ENCODE results near the gene EIF4E2. TPM values are rescaled to one million over a fixed set of nuclear protein-coding genes. Genes with fewer than 3 reads are reported as not detected.
"Not testable (repeated sequence)": the region's sequence is repeated elsewhere in the genome, so short reads cannot be mapped to it uniquely, and the experiment has no call there.

EIF4E2 gene
- total RNA-seq, 1 donor from 2014 or later = 112 TPM

- H3K9ac ChIP-seq (ENCODE audit: low read length) = no peak overlapping the region
- FAIRE-seq = no peak
- Mint-ChIP-seq H3K27ac (ENCODE audit: unreplicated experiment) (no peak overlapping the region), H3K9me3 (ENCODE audit: unreplicated experiment) (no peaks in the 10 kb centered on the region), H3K27me3 (ENCODE audit: low read depth, unreplicated experiment) (peaks cover 36% of the 10 kb centered on the region), H3K4me1 (ENCODE audit: low read depth, unreplicated experiment) (peaks cover 4% of the 10 kb centered on the region), H3K4me3 (ENCODE audit: unreplicated experiment) (no peak overlapping the region), H3K36me3 (ENCODE audit: low read depth, unreplicated experiment) (no peaks in the 10 kb centered on the region)
- TF ChIP-seq, protein P1, sequence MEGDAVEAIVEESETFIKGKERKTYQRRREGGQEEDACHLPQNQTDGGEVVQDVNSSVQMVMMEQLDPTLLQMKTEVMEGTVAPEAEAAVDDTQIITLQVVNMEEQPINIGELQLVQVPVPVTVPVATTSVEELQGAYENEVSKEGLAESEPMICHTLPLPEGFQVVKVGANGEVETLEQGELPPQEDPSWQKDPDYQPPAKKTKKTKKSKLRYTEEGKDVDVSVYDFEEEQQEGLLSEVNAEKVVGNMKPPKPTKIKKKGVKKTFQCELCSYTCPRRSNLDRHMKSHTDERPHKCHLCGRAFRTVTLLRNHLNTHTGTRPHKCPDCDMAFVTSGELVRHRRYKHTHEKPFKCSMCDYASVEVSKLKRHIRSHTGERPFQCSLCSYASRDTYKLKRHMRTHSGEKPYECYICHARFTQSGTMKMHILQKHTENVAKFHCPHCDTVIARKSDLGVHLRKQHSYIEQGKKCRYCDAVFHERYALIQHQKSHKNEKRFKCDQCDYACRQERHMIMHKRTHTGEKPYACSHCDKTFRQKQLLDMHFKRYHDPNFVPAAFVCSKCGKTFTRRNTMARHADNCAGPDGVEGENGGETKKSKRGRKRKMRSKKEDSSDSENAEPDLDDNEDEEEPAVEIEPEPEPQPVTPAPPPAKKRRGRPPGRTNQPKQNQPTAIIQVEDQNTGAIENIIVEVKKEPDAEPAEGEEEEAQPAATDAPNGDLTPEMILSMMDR (IDR thresholded peaks at IDR 0.05; ENCODE audit: insufficient read depth, low read depth, low read length) = no peak
- TF ChIP-seq EZH2 (IDR thresholded peaks at IDR 0.05; ENCODE audit: insufficient read depth, low read length) = no peak
- no peak overlapping the region for H3K4me2 ChIP-seq (ENCODE audit: low read length)
- no peaks in the 10 kb centered on the region for H3K79me2 ChIP-seq (ENCODE audit: insufficient read depth, low read length)
- no peak overlapping the region for H3K27ac ChIP-seq (ENCODE audit: low read depth, low read length)
- no peak for DNase-seq (ENCODE audit: low read depth)
- no peaks in the 10 kb centered on the region for H3K36me3 ChIP-seq (ENCODE audit: insufficient read depth, low read length)
- H3K4me1 ChIP-seq (ENCODE audit: insufficient read depth, low read length) = no peaks in the 10 kb centered on the region
- H2AFZ ChIP-seq (ENCODE audit: low read depth, low read length) = no peak overlapping the region
- H3K4me3 ChIP-seq (ENCODE audit: insufficient read depth, low read depth, low read length) = no peak overlapping the region
- peaks cover 2% of the 10 kb centered on the region for H3K27me3 ChIP-seq (ENCODE audit: insufficient read depth, low read length)
- no peaks in the 10 kb centered on the region for H4K20me1 ChIP-seq (ENCODE audit: insufficient read depth, low read length)
- no peaks in the 10 kb centered on the region for H3K9me3 ChIP-seq (ENCODE audit: insufficient read depth, low read depth, low read length)
Observed at GRCh38 chr2:232529806-232530547, 20.5 kb upstream of the EIF4E2 start.

DNA sequence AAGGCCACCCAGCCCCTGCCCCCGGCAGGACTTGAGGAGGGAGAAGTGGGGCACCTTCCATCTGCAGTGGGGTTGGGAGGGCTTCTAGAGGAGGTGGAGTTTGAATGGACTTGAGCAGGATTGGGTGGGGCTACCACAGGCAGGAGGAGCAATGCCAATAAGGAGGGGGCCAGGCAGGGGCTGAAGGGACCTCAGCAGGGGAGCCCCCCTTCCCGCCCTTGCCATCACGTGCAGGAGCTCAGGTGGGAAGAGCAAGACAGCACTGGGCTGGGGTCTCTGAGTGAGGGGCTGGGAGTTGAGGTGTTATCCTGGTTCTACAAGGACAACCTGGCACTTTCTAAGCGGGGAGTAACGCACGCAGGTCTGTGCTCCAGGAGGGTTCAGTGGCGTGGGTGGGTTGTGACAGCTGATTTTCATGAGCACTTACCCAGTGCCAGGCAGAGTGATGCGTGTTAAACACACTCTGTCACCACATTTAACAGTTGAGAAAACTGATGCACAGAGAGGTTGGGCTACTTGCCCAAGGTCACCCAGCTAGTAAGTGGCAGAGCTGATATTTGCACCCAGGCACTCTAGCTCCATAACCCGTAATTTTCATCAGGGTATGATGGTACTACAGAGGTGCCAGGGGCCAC is 19.7 kb upstream of the EIF4E2 start:
- H3K4me3 ChIP-seq (ENCODE audit: insufficient read depth, low read depth, low read length) = no peak overlapping the region
- peaks cover 4% of the 10 kb centered on the region for H3K4me1 Mint-ChIP-seq (ENCODE audit: low read depth, unreplicated experiment)
- no peaks in the 10 kb centered on the region for H3K79me2 ChIP-seq (ENCODE audit: insufficient read depth, low read length)
- no peak for FAIRE-seq
- H3K4me2 ChIP-seq (ENCODE audit: low read length) = no peak overlapping the region
- H3K36me3 ChIP-seq (ENCODE audit: insufficient read depth, low read length) = no peaks in the 10 kb centered on the region
- H3K4me3 Mint-ChIP-seq (ENCODE audit: unreplicated experiment) = no peak overlapping the region
- no peak for DNase-seq (ENCODE audit: low read depth)
- no peaks in the 10 kb centered on the region for H3K4me1 ChIP-seq (ENCODE audit: insufficient read depth, low read length)
- no peaks in the 10 kb centered on the region for H3K9me3 ChIP-seq (ENCODE audit: insufficient read depth, low read depth, low read length)
- H3K27ac Mint-ChIP-seq (ENCODE audit: unreplicated experiment) = no peak overlapping the region
- TF ChIP-seq, protein P1 (IDR thresholded peaks at IDR 0.05; ENCODE audit: insufficient read depth, low read depth, low read length) = no peak
- TF ChIP-seq EZH2 (IDR thresholded peaks at IDR 0.05; ENCODE audit: insufficient read depth, low read length) = no peak
- no peaks in the 10 kb centered on the region for H4K20me1 ChIP-seq (ENCODE audit: insufficient read depth, low read length)
- H3K9ac ChIP-seq (ENCODE audit: low read length) = no peak overlapping the region
- no peaks in the 10 kb centered on the region for H3K9me3 Mint-ChIP-seq (ENCODE audit: unreplicated experiment)
- H3K27me3 Mint-ChIP-seq (ENCODE audit: low read depth, unreplicated experiment) = peaks cover 36% of the 10 kb centered on the region
- peaks cover 2% of the 10 kb centered on the region for H3K27me3 ChIP-seq (ENCODE audit: insufficient read depth, low read length)
- H3K36me3 Mint-ChIP-seq (ENCODE audit: low read depth, unreplicated experiment) = no peaks in the 10 kb centered on the region
- H2AFZ ChIP-seq (ENCODE audit: low read depth, low read length) = no peak overlapping the region
- no peak overlapping the region for H3K27ac ChIP-seq (ENCODE audit: low read depth, low read length)

- H3K4me3 ChIP-seq (ENCODE audit: insufficient read depth, low read depth, low read length) = no peak overlapping the region
- H3K36me3 Mint-ChIP-seq (ENCODE audit: low read depth, unreplicated experiment) = peaks cover 4% of the 10 kb centered on the region
- H3K27me3 ChIP-seq (ENCODE audit: insufficient read depth, low read length) = peaks cover 2% of the 10 kb centered on the region
- TF ChIP-seq, protein P1 (IDR thresholded peaks at IDR 0.05; ENCODE audit: insufficient read depth, low read depth, low read length) = no peak
- TF ChIP-seq EZH2 (IDR thresholded peaks at IDR 0.05; ENCODE audit: insufficient read depth, low read length) = no peak
- FAIRE-seq = no peak
- no peak overlapping the region for H3K27ac ChIP-seq (ENCODE audit: low read depth, low read length)
- H3K27ac Mint-ChIP-seq (ENCODE audit: unreplicated experiment) = no peak overlapping the region
- H3K4me1 ChIP-seq (ENCODE audit: insufficient read depth, low read length) = no peaks in the 10 kb centered on the region
- no peak for DNase-seq (ENCODE audit: low read depth)
- peaks cover 31% of the 10 kb centered on the region for H3K27me3 Mint-ChIP-seq (ENCODE audit: low read depth, unreplicated experiment)
- H3K4me2 ChIP-seq (ENCODE audit: low read length) = no peak overlapping the region
- H3K9me3 Mint-ChIP-seq (ENCODE audit: unreplicated experiment) = peaks cover 3% of the 10 kb centered on the region
- H3K36me3 ChIP-seq (ENCODE audit: insufficient read depth, low read length) = no peaks in the 10 kb centered on the region
- no peaks in the 10 kb centered on the region for H3K79me2 ChIP-seq (ENCODE audit: insufficient read depth, low read length)
- no peak overlapping the region for H2AFZ ChIP-seq (ENCODE audit: low read depth, low read length)
- H3K4me1 Mint-ChIP-seq (ENCODE audit: low read depth, unreplicated experiment) = peaks cover 4% of the 10 kb centered on the region
- H3K4me3 Mint-ChIP-seq (ENCODE audit: unreplicated experiment) = no peak overlapping the region
- peaks cover 4% of the 10 kb centered on the region for H3K9me3 ChIP-seq (ENCODE audit: insufficient read depth, low read depth, low read length)
- no peak overlapping the region for H3K9ac ChIP-seq (ENCODE audit: low read length)
- H4K20me1 ChIP-seq (ENCODE audit: insufficient read depth, low read length) = no peaks in the 10 kb centered on the region
Observed at GRCh38 chr2:232532419-232532818, 18.1 kb upstream of the EIF4E2 start.

DNA sequence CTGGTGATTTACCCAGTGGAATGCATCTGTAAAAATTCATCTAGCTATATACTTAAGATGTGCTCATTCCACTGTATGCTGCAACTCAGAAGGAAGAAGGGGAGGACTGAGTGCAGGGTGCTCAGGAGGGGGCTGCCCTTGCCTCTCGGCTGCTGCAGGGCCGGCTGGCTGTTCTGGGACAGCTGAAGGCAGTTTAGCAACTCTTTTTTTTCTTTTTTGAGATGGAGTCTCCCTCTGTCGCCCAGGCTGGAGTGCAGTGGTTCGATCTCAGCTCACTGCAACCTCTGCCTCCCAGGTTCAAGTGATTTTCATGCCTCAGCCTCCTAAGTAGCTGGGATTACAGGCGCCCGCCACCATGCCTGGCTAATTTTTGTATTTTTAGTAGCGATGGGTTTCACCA is 17.7 kb upstream of the EIF4E2 start:
- not testable (repeated sequence) for H3K4me1 ChIP-seq (ENCODE audit: insufficient read depth, low read length); H3K36me3 ChIP-seq (ENCODE audit: insufficient read depth, low read length); DNase-seq (ENCODE audit: low read depth); FAIRE-seq; H3K4me1 Mint-ChIP-seq (ENCODE audit: low read depth, unreplicated experiment); H4K20me1 ChIP-seq (ENCODE audit: insufficient read depth, low read length); H3K27me3 ChIP-seq (ENCODE audit: insufficient read depth, low read length); H3K9me3 ChIP-seq (ENCODE audit: insufficient read depth, low read depth, low read length); H3K9ac ChIP-seq (ENCODE audit: low read length); H3K27ac Mint-ChIP-seq (ENCODE audit: unreplicated experiment); H3K27ac ChIP-seq (ENCODE audit: low read depth, low read length); H2AFZ ChIP-seq (ENCODE audit: low read depth, low read length); H3K4me2 ChIP-seq (ENCODE audit: low read length); H3K9me3 Mint-ChIP-seq (ENCODE audit: unreplicated experiment); H3K4me3 Mint-ChIP-seq (ENCODE audit: unreplicated experiment); H3K4me3 ChIP-seq (ENCODE audit: insufficient read depth, low read depth, low read length); H3K79me2 ChIP-seq (ENCODE audit: insufficient read depth, low read length); H3K36me3 Mint-ChIP-seq (ENCODE audit: low read depth, unreplicated experiment)
- peaks cover 27% of the 10 kb centered on the region for H3K27me3 Mint-ChIP-seq (ENCODE audit: low read depth, unreplicated experiment)

All from astrocyte (in vitro differentiated cells and primary cell).